ENCODE data around the gene KRTAP12-2. TPM values are rescaled to one million over a fixed set of nuclear protein-coding genes. Genes with fewer than 3 reads are reported as not detected.

Gene KRTAP12-2
- total RNA-seq, 1 experiment from 2014 or later, result not detected

DNA sequence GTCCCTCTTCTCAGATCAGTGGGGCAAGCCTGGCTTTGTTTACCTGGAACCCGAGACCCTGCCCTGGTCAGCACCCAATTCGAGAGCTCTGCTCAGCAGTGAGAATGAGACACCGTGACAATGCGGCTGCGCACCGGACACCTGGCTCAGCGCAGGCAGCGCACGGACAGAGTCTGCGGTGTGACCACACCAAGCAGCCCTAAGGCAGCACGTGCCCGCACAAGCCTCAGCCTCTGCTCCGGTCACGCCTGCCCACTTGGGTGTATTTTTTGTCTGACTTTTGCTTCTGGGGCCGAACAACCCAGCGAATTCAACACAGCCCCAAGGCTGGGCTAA lies 50.2 kb downstream of the KRTAP12-2 start:
- Mint-ChIP-seq H3K36me3 (peaks cover 29% of the 10 kb centered on the region), H3K4me1 (peaks cover 31% of the 10 kb centered on the region), H3K4me3 (no peak overlapping the region), H3K9me3 (peaks cover 30% of the 10 kb centered on the region), H3K27me3 (ENCODE audit: low read depth) (peaks cover under 1% of the 10 kb centered on the region), H3K27ac (no peak overlapping the region)
- POLR2A ChIA-PET, result no interaction called here
- DNase-seq (ENCODE audit: low spot score) (no peak), ATAC-seq (no peak)
- TF ChIP-seq, protein P1, sequence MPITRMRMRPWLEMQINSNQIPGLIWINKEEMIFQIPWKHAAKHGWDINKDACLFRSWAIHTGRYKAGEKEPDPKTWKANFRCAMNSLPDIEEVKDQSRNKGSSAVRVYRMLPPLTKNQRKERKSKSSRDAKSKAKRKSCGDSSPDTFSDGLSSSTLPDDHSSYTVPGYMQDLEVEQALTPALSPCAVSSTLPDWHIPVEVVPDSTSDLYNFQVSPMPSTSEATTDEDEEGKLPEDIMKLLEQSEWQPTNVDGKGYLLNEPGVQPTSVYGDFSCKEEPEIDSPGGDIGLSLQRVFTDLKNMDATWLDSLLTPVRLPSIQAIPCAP (CRISPR knock-in tag; IDR thresholded peaks at IDR 0.05), result no peak
- TF ChIP-seq ZNF219 (CRISPR knock-in tag; IDR thresholded peaks at IDR 0.05; ENCODE audit: borderline replicate concordance), result no peak
- TF ChIP-seq EMX1 (CRISPR knock-in tag; IDR thresholded peaks at IDR 0.05), result no peak
- TF ChIP-seq, protein P2, sequence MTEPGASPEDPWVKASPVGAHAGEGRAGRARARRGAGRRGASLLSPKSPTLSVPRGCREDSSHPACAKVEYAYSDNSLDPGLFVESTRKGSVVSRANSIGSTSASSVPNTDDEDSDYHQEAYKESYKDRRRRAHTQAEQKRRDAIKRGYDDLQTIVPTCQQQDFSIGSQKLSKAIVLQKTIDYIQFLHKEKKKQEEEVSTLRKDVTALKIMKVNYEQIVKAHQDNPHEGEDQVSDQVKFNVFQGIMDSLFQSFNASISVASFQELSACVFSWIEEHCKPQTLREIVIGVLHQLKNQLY (CRISPR knock-in tag; IDR thresholded peaks at IDR 0.05), result no peak
- no peak for TF ChIP-seq ZNF416 (CRISPR knock-in tag; IDR thresholded peaks at IDR 0.05)
- TF ChIP-seq, protein P3, sequence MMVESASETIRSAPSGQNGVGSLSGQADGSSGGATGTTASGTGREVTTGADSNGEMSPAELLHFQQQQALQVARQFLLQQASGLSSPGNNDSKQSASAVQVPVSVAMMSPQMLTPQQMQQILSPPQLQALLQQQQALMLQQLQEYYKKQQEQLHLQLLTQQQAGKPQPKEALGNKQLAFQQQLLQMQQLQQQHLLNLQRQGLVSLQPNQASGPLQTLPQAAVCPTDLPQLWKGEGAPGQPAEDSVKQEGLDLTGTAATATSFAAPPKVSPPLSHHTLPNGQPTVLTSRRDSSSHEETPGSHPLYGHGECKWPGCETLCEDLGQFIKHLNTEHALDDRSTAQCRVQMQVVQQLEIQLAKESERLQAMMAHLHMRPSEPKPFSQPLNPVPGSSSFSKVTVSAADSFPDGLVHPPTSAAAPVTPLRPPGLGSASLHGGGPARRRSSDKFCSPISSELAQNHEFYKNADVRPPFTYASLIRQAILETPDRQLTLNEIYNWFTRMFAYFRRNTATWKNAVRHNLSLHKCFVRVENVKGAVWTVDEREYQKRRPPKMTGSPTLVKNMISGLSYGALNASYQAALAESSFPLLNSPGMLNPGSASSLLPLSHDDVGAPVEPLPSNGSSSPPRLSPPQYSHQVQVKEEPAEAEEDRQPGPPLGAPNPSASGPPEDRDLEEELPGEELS (CRISPR knock-in tag; IDR thresholded peaks at IDR 0.05), result no peak
- TF ChIP-seq, protein P4, sequence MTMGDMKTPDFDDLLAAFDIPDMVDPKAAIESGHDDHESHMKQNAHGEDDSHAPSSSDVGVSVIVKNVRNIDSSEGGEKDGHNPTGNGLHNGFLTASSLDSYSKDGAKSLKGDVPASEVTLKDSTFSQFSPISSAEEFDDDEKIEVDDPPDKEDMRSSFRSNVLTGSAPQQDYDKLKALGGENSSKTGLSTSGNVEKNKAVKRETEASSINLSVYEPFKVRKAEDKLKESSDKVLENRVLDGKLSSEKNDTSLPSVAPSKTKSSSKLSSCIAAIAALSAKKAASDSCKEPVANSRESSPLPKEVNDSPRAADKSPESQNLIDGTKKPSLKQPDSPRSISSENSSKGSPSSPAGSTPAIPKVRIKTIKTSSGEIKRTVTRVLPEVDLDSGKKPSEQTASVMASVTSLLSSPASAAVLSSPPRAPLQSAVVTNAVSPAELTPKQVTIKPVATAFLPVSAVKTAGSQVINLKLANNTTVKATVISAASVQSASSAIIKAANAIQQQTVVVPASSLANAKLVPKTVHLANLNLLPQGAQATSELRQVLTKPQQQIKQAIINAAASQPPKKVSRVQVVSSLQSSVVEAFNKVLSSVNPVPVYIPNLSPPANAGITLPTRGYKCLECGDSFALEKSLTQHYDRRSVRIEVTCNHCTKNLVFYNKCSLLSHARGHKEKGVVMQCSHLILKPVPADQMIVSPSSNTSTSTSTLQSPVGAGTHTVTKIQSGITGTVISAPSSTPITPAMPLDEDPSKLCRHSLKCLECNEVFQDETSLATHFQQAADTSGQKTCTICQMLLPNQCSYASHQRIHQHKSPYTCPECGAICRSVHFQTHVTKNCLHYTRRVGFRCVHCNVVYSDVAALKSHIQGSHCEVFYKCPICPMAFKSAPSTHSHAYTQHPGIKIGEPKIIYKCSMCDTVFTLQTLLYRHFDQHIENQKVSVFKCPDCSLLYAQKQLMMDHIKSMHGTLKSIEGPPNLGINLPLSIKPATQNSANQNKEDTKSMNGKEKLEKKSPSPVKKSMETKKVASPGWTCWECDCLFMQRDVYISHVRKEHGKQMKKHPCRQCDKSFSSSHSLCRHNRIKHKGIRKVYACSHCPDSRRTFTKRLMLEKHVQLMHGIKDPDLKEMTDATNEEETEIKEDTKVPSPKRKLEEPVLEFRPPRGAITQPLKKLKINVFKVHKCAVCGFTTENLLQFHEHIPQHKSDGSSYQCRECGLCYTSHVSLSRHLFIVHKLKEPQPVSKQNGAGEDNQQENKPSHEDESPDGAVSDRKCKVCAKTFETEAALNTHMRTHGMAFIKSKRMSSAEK (CRISPR knock-in tag; IDR thresholded peaks at IDR 0.05; ENCODE audit: borderline replicate concordance), result no peak
- TF ChIP-seq, protein P5, sequence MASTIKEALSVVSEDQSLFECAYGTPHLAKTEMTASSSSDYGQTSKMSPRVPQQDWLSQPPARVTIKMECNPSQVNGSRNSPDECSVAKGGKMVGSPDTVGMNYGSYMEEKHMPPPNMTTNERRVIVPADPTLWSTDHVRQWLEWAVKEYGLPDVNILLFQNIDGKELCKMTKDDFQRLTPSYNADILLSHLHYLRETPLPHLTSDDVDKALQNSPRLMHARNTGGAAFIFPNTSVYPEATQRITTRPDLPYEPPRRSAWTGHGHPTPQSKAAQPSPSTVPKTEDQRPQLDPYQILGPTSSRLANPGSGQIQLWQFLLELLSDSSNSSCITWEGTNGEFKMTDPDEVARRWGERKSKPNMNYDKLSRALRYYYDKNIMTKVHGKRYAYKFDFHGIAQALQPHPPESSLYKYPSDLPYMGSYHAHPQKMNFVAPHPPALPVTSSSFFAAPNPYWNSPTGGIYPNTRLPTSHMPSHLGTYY (CRISPR knock-in tag; IDR thresholded peaks at IDR 0.05), result no peak
- no peak for TF ChIP-seq FOXP1 (CRISPR knock-in tag; IDR thresholded peaks at IDR 0.05; ENCODE audit: borderline replicate concordance)
- TF ChIP-seq, protein P6, sequence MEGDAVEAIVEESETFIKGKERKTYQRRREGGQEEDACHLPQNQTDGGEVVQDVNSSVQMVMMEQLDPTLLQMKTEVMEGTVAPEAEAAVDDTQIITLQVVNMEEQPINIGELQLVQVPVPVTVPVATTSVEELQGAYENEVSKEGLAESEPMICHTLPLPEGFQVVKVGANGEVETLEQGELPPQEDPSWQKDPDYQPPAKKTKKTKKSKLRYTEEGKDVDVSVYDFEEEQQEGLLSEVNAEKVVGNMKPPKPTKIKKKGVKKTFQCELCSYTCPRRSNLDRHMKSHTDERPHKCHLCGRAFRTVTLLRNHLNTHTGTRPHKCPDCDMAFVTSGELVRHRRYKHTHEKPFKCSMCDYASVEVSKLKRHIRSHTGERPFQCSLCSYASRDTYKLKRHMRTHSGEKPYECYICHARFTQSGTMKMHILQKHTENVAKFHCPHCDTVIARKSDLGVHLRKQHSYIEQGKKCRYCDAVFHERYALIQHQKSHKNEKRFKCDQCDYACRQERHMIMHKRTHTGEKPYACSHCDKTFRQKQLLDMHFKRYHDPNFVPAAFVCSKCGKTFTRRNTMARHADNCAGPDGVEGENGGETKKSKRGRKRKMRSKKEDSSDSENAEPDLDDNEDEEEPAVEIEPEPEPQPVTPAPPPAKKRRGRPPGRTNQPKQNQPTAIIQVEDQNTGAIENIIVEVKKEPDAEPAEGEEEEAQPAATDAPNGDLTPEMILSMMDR (IDR thresholded peaks at IDR 0.05), result no peak
- TF ChIP-seq, protein P7, sequence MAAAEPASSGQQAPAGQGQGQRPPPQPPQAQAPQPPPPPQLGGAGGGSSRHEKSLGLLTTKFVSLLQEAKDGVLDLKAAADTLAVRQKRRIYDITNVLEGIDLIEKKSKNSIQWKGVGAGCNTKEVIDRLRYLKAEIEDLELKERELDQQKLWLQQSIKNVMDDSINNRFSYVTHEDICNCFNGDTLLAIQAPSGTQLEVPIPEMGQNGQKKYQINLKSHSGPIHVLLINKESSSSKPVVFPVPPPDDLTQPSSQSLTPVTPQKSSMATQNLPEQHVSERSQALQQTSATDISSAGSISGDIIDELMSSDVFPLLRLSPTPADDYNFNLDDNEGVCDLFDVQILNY (CRISPR knock-in tag; IDR thresholded peaks at IDR 0.05), result no peak
- no peak for TF ChIP-seq NFYB (CRISPR knock-in tag; conservative IDR thresholded peaks at IDR 0.05; ENCODE audit: low read depth)
- no peak for TF ChIP-seq ELF4 (CRISPR knock-in tag; IDR thresholded peaks at IDR 0.05; ENCODE audit: low read depth)
- TF ChIP-seq, protein P8, sequence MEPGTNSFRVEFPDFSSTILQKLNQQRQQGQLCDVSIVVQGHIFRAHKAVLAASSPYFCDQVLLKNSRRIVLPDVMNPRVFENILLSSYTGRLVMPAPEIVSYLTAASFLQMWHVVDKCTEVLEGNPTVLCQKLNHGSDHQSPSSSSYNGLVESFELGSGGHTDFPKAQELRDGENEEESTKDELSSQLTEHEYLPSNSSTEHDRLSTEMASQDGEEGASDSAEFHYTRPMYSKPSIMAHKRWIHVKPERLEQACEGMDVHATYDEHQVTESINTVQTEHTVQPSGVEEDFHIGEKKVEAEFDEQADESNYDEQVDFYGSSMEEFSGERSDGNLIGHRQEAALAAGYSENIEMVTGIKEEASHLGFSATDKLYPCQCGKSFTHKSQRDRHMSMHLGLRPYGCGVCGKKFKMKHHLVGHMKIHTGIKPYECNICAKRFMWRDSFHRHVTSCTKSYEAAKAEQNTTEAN (CRISPR knock-in tag; IDR thresholded peaks at IDR 0.05), result no peak
- no peak for TF ChIP-seq JUN (CRISPR knock-in tag; IDR thresholded peaks at IDR 0.05)
- no peak for TF ChIP-seq PRRX2 (CRISPR knock-in tag; IDR thresholded peaks at IDR 0.05)
- TF ChIP-seq TCF7 (CRISPR knock-in tag; IDR thresholded peaks at IDR 0.05; ENCODE audit: low read depth), result no peak
- no peak for TF ChIP-seq ZNF671 (CRISPR knock-in tag; IDR thresholded peaks at IDR 0.05)
- TF ChIP-seq, protein P9, sequence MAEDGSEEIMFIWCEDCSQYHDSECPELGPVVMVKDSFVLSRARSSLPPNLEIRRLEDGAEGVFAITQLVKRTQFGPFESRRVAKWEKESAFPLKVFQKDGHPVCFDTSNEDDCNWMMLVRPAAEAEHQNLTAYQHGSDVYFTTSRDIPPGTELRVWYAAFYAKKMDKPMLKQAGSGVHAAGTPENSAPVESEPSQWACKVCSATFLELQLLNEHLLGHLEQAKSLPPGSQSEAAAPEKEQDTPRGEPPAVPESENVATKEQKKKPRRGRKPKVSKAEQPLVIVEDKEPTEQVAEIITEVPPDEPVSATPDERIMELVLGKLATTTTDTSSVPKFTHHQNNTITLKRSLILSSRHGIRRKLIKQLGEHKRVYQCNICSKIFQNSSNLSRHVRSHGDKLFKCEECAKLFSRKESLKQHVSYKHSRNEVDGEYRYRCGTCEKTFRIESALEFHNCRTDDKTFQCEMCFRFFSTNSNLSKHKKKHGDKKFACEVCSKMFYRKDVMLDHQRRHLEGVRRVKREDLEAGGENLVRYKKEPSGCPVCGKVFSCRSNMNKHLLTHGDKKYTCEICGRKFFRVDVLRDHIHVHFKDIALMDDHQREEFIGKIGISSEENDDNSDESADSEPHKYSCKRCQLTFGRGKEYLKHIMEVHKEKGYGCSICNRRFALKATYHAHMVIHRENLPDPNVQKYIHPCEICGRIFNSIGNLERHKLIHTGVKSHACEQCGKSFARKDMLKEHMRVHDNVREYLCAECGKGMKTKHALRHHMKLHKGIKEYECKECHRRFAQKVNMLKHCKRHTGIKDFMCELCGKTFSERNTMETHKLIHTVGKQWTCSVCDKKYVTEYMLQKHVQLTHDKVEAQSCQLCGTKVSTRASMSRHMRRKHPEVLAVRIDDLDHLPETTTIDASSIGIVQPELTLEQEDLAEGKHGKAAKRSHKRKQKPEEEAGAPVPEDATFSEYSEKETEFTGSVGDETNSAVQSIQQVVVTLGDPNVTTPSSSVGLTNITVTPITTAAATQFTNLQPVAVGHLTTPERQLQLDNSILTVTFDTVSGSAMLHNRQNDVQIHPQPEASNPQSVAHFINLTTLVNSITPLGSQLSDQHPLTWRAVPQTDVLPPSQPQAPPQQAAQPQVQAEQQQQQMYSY (CRISPR knock-in tag; IDR thresholded peaks at IDR 0.05), result no peak
- CTCF ChIA-PET, result interaction anchor here (0.6 to 3.6 kb wide), 5 partner anchors 106 to 276 kb away, joined by 4 to 16 read pairs (median 4); no protein-coding TSS in a partner anchor
